NCI-H524 treated with DMSO at 0.1 percent for 48 hours (cell line): ENCODE data around the gene CHRNA4.

Experiments
- DNase-seq: peaks from one replicate; lab custom pipeline; 2025; lab: John Stamatoyannopoulos, UW

CHRNA4 gene

GRCh38 chr20:63363981-63364561, 2.9 kb upstream of the CHRNA4 start:
- DNase-seq, result peak; percentile 16

- no peak for DNase-seq
Measured at GRCh38 chr20:63363013-63363957, 2.1 kb upstream of the CHRNA4 start.

- DNase-seq, result no peak
Measured at GRCh38 chr20:63362436-63363009, 1.4 kb upstream of the CHRNA4 start.

- DNase-seq, result no peak
Measured at GRCh38 chr20:63361519-63362435, 628 bp upstream of the CHRNA4 start.

- no peak for DNase-seq
Measured at GRCh38 chr20:63359937-63360849, 956 bp downstream of the CHRNA4 start.

GRCh38 chr20:63359164-63359934, 1.8 kb downstream of the CHRNA4 start:
- DNase-seq, result no peak

- no peak for DNase-seq
Measured at GRCh38 chr20:63357921-63358905, 2.9 kb downstream of the CHRNA4 start.

GRCh38 chr20:63356931-63357879, 3.9 kb downstream of the CHRNA4 start:
- no peak for DNase-seq

- no peak for DNase-seq
Measured at GRCh38 chr20:63356511-63356910, 4.6 kb downstream of the CHRNA4 start.

GRCh38 chr20:63355781-63356295, 5.3 kb downstream of the CHRNA4 start:
- no peak for DNase-seq

- DNase-seq, result no peak
Measured at GRCh38 chr20:63354636-63355350, 6.4 kb downstream of the CHRNA4 start.

- DNase-seq, result no peak
Measured at GRCh38 chr20:63352811-63353221, 8.3 kb downstream of the CHRNA4 start.

- no peak for DNase-seq
Measured at GRCh38 chr20:63351811-63352591, 9.1 kb downstream of the CHRNA4 start.

GRCh38 chr20:63351326-63351700, 9.8 kb downstream of the CHRNA4 start:
- no peak for DNase-seq

GRCh38 chr20:63350597-63351325, 10.4 kb downstream of the CHRNA4 start:
- no peak for DNase-seq
